IPS-18c (cell line): ENCODE data around the gene HOXB3.

Experiments
- H3K4me3 ChIP-seq: 2 replicates; pipeline ENCODE4 v1.7.0; 2013; ENCODE audit warnings: low read depth, mild to moderate bottlenecking, low read length, moderate library complexity; ENCODE audit not compliant: insufficient read depth
- H3K9me3 ChIP-seq: one replicate; pipeline ENCODE4 v1.6.1; 2013; ENCODE audit warnings: mild to moderate bottlenecking, low read length, moderate library complexity; ENCODE audit not compliant: control insufficient read depth, insufficient read depth

The HOXB3 gene

DNA sequence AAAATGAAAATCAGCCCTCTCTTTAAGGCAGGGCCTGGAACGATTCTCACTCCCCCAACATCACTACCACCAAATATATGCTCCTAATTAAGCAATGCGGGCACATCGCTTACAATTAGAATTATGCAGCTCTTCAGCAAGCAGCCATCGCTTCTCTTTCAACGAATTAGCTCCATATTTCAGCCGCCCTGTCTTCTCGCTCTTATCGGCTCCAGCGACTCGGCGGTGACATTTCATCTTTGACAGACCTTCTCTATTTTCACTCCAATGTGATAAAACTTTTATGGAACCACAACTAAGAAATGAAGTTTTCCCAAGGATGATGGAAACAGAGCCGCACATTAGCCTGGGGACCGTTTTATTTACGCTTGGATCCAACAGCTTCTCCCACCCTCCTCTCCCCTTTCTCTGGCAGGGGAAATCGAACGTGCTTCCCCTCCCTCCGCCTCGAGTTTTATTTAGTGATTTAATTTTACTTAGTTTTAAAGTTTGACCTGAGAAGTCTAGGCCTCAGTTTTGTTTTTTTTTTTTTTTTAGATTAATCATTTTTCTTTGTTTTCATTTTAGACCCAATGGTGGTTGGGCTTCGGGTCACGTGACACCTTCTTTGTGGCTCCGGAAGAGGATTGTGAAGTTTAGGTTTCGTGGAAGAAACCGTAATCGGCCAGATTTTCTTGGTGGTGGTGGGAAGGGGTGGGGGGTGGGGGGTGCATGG, 42.1 kb downstream of the HOXB3 start:
- peak overlapping the region; percentile 26; the same call in 1 of the 2 replicates for H3K4me3 ChIP-seq
- no peaks in the 10 kb centered on the region for H3K9me3 ChIP-seq

DNA sequence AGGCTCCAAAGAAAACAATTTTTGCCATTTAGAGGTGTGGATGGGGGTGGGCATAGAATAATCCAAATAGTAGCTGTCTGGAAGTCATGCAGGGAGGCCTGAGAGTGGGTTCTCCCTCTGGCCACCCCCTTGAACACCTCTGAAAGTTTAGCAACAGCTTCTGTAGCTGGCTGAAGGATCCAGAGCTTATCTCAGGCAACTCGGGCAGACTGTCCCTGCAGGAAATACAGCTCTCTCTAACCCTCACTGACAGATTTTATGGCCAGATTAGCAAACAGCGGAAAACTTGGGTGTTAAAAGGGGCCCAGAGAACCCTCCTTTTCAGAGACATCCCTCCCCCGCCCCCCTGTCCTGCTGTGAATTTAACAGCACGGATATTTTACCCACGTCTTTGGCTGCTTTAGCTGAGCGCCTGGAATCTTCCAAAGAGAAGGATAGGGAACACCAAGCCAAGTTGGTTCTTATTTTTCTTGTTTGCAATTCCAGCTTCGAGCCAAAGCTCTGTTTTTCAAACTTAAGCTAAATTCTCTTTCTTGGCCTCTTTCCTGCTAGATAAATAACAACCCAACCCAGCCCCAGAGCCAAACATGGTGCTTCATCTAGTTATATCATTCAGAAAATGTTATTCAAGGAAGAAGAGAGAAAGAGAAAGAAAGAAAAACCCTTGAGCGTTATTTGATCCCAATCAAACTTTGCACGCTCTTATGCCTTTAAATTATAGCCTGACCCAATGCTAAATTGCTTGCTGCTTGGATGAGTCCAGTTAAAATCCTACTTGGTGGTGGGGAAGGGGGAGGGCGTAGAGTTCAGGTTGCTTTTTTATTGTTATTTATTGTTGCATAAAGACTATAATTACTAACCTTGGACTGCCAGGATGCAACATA, 42.9 kb downstream of the HOXB3 start:
- no peaks in the 10 kb centered on the region for H3K9me3 ChIP-seq
- peak overlapping the region; percentile 36; the same call in 1 of the 2 replicates for H3K4me3 ChIP-seq

DNA sequence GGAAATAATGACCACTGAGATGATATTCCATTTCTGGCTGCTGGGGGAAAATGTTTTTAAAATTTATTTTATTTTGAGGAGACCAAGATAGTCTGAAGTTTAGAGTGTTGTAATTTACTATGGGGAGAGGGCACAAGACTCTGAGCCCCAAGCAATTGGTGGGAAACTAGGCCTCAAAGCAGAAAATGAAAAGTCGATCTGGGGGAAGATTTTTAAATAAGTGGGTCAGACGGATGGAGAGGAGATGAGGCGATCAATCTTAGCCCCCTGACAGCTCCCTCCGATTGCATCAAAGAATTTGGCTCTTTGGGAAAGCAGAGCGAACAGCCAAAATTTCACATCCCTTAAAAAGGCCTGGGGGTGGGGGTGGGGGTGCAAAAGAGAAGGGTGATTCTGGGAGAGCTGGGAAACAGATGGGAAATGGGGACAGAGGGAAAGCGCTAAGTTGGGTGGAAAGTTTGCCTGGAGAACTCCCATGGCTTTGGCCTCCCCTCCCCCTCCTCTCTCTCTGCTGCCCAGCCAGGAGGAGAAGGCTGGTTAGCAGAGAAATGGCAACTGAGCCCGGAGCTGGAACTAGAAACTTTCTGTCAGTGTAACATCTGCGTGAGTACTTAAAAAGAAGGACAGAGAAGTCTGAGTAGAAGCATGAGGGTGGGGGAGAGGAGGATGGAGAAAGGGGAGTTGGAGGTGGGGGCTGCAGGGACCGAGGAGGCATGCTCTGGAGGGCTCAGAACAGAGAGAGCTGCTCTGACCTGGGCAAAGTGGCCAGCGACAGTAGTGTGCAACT, 43.7 kb downstream of the HOXB3 start:
- Histone ChIP-seq H3K4me3 (peak overlapping the region; percentile 36; the same call in 1 of the 2 replicates), H3K9me3 (no peaks in the 10 kb centered on the region)

DNA sequence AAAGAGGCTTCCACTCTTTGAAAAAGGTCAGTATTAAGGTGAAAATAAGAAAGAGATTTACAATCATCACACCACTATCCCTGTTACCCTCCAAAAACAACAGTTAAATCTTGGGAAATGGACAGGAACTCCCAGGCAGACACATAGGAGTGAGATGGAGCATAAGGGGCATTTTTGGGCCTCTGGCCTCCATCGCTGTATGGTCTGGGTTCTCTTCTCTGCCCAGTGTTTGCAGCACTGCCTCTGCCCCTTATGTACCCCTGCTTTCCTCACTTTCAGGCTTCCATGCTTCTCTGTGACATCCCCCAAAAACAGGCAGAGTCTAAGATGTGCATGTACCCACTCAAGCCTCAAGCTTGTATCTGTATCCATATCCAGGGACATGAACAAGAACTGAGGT, 44.5 kb downstream of the HOXB3 start:
- Histone ChIP-seq H3K9me3 (no peaks in the 10 kb centered on the region), H3K4me3 (no peak overlapping the region)

DNA sequence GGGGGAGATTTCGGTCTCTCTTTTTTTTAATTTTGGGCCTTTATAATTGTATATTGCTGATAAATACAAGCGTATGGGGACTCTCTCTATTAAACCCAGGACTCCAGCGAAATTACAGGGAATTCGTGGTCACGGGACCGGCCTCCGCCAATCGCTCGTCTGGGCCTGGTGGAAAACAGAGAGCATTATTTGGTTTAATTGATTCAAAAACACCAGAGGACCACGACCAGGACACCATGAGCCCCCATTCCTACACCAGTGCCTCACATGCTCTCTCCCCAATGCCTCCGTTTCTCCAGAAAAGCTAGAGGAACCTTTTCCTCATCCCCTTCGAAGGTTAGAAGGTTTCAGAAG, 45.0 kb downstream of the HOXB3 start, which contains the start of gene HOXB2:
Gene HOXB2 (minus strand): TSS at position 88 of the 354 bp plus-strand sequence. CDS start 198 bp downstream, outside the sequence.
- Histone ChIP-seq H3K9me3 (no peaks in the 10 kb centered on the region), H3K4me3 (peak within 1 kb of the TSS; percentile 47; the same call in 1 of the 2 replicates)

DNA sequence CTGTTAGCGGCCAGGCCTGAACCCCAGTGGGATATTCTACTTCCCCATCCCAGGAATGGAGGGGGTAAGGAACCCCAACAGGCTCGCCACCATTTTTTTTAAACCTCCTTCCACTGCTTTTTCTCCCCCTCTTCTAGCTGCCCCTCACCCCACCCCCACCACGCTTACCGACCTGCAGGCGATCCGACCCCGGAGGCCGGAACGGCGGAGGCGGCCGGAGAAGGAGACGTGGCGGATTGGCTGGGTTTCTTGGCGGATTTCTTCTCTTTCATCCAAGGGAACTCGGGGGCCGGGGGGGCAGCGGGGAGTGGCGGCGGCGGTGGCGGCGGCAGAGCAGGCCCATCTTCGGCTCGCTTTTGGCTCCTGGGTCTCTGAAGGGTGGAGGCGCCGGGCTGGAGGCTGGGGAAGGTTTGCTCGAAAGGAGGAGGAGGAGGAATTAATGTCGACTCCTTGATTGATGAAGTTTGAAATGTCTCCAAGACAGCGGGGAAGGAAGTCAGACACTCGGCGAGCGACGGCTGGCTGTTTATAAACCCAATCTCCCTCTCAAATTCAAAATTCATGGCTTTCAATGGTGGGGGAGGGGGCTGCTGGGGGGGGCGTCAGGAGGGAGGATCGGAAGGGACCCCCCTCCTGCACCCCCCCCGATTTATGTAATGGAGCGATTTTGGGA, 45.6 kb downstream of the HOXB3 start:
- no peaks in the 10 kb centered on the region for H3K9me3 ChIP-seq
- peak overlapping the region; percentile 47; the same call in 1 of the 2 replicates for H3K4me3 ChIP-seq

DNA sequence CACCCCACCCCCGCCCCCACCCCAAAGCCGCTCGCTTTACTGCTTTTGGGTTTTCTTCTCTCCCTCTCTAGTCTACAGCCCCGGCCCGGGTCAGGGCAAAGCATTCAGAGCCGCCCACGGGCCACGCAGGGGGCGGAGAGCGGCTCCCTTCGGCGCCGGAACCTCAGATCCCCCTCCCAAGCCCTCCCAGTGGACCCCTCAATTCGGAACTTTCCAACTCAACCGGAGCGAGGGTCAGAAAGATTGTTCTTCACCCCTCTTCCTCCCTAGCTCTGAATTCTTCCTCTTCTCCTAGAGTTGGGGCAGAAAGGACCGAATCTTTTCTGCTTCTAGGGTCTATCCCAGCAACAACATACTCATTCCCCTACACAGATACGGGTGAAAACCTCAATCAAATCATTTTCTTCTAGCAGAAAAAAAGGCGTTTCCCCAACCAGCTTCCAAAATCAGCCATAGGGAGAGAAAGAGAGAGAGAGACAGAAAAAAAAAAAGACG, 46.1 kb downstream of the HOXB3 start:
- no peaks in the 10 kb centered on the region for H3K9me3 ChIP-seq
- peak overlapping the region; percentile 47; the same call in 1 of the 2 replicates for H3K4me3 ChIP-seq

DNA sequence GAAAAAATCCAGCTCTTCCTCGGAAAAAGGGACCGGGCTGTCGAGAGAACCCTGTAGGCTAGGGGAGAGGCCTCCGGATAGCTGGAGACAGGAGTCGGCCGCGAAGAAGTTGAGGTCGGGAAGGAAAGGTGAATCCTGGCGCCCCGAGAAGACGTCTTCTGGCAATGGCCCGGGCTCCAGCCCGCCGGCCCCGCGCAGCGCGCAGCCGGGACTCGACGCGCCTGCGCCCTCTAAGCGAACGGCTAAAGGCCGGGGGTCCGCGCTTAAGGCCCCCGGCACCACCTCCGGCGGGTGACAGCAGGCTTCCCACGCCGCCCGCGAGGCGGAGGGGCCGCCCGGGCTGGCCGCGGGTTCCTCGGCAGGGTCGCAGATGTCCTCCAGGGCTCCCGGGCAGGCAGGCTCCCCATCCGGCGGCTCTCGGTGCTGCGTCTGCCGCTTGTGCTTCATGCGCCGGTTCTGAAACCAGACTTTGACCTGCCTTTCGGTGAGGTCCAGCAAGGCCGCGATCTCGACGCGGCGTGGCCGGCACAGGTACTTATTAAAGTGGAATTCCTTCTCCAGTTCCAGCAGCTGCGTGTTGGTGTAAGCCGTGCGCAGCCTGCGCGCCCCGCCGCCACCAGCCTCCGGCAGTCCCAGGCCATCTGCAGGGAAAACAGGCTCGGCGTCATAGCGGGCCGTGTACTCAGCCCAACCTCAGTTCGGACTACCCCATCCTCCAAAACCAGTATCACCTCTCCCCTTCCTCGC, 46.8 kb downstream of the HOXB3 start:
- Histone ChIP-seq H3K9me3 (no peaks in the 10 kb centered on the region), H3K4me3 (peak overlapping the region; percentile 47; the same call in 1 of the 2 replicates)

DNA sequence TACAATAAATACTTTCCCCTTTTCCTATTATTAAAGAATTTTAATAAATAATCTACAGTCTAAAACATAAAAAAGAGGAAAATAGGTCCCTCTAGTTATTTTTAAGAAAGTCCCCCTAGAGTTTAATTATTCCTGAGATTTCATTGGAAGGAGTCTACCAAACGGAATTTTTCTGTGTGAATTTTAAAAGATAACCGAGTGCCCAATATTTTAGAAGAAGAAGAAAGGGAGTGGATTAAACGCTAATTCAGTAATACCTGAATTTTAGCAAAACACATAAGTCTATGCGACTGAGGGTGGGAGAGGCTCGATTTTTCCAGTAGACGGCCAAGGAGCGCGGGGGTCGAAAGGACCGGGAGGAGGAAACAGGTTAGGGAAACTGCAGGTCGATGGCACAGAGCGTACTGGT, 47.3 kb downstream of the HOXB3 start:
- no peaks in the 10 kb centered on the region for H3K9me3 ChIP-seq

DNA sequence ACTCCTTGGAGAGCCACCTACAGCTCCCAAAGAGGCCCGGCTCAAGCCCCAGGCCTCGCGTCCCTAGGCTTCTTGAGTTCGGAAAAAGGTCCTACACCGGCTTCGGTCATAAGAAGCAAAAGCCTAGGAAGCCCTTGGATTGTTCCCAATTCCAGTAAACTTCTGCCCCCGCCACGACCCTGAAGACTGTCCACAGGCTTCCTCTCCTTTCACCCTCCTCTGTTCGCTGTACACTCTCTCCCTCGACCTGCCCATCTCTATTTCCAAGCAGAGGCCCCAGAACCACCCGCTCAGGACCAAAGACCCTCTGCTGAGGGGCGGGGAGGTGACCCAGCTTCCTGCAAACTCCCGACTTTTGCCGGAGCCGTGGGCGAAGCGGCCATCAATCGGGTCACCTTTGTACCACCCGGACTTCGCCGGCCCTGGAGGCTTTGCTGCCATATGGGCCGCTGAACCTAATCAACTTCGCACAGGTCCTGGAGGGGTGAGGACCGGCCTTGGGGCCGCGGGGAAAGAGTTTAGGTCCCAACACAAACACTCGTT, 47.9 kb downstream of the HOXB3 start:
- H3K9me3 ChIP-seq, result no peaks in the 10 kb centered on the region
- peak overlapping the region; percentile 53 for H3K4me3 ChIP-seq

More for the DNA sequence above, 47.3 kb downstream of the HOXB3 start:
- H3K4me3 ChIP-seq, result peak overlapping the region; percentile 53; the same call in 1 of the 2 replicates

DNA sequence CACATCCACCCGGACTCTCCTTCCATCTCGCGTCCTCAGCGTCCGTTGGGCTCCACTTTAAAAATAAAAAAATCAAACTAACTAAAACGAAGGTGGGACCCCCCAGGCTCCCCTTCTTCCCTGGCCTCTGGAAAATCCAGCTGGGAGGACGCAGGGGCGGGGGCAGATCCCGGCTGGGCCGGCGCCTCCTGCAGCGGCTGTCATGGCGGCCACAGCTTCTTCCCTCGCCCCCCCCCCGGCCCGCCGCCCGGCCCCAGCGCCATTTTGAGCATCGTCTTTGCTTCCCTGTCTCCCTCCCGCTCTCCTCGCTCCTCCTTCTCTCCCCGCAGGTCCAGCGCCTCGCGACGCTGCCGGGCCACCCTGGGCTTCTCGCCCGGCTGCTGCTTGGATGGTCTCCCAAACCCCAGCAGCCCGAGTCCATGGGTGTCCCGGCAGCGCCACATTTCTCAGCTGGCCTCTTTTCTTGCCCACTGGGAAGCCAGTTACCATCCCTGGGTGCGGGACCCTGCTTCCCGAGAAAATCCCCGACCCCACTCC, 48.4 kb downstream of the HOXB3 start:
- Histone ChIP-seq H3K4me3 (peak overlapping the region; percentile 53), H3K9me3 (no peaks in the 10 kb centered on the region)

DNA sequence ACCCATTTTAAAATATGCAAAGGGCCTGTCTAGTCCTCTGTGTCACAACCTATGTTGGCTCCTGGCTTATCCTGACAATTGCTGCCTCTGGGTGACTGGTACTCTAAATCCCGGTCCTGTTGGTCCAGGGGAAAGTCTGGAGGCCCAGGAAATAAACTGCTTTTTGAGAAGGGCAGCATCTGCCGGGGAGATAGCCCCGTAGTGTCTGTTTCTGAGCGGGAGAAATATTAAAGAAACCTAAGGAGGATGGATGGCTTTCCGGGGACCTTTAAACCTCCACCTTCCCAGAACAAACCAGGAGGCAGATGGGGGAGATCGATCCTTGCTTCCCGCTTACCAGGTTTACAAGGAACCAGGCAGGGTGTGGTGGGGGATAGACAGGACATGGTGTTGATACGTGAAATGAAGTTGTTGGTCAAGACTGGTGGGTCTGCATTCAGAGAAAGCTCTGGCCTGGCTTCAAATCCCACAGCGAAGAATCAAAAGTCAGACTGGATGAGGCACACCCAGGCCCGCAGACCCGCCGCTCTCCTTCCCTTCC, 48.9 kb downstream of the HOXB3 start:
- no peaks in the 10 kb centered on the region for H3K9me3 ChIP-seq
- peak overlapping the region; percentile 53 for H3K4me3 ChIP-seq

DNA sequence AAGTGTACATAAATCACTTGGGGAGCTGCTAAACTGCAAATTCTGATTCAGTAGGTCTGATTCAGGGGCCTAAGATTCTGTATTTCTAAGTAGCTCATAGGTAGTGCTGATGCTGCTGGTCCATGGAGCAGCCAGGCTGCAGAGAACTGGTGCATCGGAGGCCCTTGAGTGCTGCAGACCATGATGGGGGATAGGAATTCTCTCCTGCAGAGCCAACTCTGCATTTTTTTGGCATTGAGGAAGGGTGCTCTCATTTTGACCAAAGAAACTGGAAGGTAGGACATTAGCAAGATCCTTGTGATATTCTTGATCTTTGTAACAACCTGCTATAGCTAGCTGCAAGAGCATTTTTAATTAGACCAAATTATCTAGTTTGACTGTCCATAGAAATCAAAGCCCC, 49.8 kb downstream of the HOXB3 start:
- no peaks in the 10 kb centered on the region for H3K9me3 ChIP-seq
- H3K4me3 ChIP-seq, result no peak overlapping the region

DNA sequence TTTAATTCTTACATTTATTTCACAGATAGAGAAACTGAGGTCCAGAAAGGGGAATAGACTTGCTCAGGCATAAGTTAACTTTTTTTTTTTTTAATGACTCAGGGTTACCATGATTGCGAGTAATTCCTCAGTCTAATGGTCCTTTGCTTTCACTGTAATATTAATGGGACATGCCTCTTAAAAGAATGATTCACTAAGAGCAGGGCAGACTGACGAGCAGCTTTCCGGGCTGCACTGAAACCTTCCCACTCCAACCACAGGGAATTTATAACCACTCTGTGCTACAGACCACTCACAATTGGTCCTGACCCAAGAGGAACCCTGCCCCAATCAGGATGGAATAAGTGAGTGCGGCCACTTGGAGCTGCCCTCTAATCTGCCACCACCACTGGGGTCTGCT, 50.9 kb downstream of the HOXB3 start:
- Histone ChIP-seq H3K9me3 (no peaks in the 10 kb centered on the region), H3K4me3 (no peak overlapping the region)

DNA sequence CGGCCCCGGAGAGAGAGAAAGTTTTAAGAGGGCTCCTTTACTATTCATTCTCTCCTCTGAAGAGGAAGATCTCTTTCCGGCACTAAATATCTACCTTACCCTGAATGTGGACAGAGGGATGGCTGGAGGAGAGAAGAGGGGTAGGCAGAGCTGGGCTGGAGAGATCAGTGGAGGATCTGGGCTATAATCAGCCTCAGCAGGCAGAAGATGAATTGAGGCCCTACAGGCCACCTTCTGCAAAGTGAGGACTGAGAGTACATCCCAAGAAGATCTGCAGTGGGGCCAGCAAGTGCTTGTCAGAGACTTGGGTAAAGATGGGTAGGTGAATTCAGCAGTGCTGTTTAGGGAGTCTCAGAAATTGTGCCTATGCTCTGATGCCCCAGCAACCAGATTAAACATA, 52.7 kb downstream of the HOXB3 start:
- Histone ChIP-seq H3K9me3 (no peaks in the 10 kb centered on the region), H3K4me3 (no peak overlapping the region)
